Measurements from ENCODE around the gene ZMYM3. TPM values are rescaled to one million over a fixed set of nuclear protein-coding genes. Genes with fewer than 3 reads are reported as not detected.
"Not testable (repeated sequence)": the region's sequence is repeated elsewhere in the genome, so short reads cannot be mapped to it uniquely, and the experiment has no call there.

ZMYM3 gene
- total RNA-seq: 10 to 100 TPM; 16.5 to 16.7 TPM
- 7.4 TPM for polyA plus RNA-seq

GRCh38 chrX:71254092-71254963 is at the start of gene ZMYM3:
Gene ZMYM3, minus strand, starts transcription at chrX:71254140. Its CDS starts 885 bp downstream, at chrX:71253255.
- H3K27ac Mint-ChIP-seq: peak within 1 kb of the TSS; percentile 79 to 100 (median 94)
- CTCF ChIA-PET: interaction anchor here (1.1 to 1.5 kb wide), 4 partner anchors 29 to 112 kb away, joined by 3 to 11 read pairs (median 6); partner anchors contain the start of genes NONO and TAF1
- Histone ChIP-seq H3K27ac (ENCODE audit: low read depth, low read length) (peak within 1 kb of the TSS; percentile 76), H3K36me3 (ENCODE audit: insufficient read depth, low read length) (no peaks in the 10 kb centered on the region), H3K9me3 (ENCODE audit: low read length) (no peaks in the 10 kb centered on the region), H3K27me3 (ENCODE audit: insufficient read depth, low read length, poor library complexity, severe bottlenecking) (no peaks in the 10 kb centered on the region), H3K4me1 (ENCODE audit: insufficient read depth, low read length) (peaks cover 28% of the 10 kb centered on the region), H3K4me3 (ENCODE audit: low read length) (peak within 1 kb of the TSS; percentile 81)
- peaks cover 0 to 22% (median 0%) of the 10 kb centered on the region in 3 donors for H3K36me3 Mint-ChIP-seq
- peaks cover 0 to 8% of the 10 kb centered on the region in 2 donors for H3K27me3 Mint-ChIP-seq
- peak within 1 kb of the TSS; percentile 84 to 96 (median 90) for H3K4me3 Mint-ChIP-seq
- POLR2A ChIA-PET: interaction anchor here (0.7 to 2.9 kb wide), 7 partner anchors 15 to 254 kb away, joined by 3 to 32 read pairs (median 4); partner anchors contain the start of genes NONO and TAF1
- H3K4me1 Mint-ChIP-seq: peaks cover 15 to 32% (median 17%) of the 10 kb centered on the region in 3 donors
- H3K9me3 Mint-ChIP-seq: no peaks in the 10 kb centered on the region
- DNase-seq: peak; percentile 73 to 90 (median 79)

DNA sequence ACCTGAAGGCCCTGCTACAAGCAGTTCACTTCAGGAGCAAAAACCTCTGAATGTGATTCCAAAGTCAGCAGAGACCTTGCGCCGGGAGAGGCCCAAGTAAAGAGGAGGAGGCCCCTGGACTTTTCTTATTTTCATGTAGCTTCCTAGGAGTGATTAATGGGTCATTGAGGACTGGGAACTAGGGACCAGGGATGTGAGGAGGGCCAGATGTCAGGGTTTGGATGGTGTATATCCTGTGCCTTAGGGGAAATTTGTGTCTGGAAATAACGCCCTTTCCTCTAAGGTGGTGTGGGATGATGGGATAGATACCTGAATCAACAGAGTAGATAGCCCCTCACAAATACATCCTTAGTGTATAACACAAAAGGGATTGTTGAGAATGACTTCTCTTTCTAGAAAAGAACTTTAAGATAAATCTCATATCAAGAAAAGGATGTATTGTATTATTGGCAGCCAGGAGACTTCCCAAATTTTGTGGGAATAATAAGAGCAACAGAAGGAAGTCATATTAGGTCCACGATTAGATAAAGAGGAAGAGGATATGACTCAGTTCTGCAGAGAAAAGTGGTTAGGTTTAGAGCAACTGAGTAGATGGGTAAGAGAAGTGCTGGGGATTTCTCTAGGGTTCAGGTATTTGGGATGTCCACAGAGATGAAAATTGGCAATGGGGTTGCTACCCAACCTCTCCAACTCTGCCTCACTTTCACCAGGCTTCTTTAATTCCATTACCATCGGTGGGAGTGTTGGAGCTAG is 48.7 kb upstream of the ZMYM3 start:
- peaks cover 2 to 46% (median 4%) of the 10 kb centered on the region in 3 donors for H3K36me3 Mint-ChIP-seq
- POLR2A ChIA-PET: interaction anchor here (0.6 kb wide), 1 partner anchor 63 kb away, joined by 3 read pairs; no protein-coding TSS in a partner anchor
- no peak for DNase-seq
- H3K27me3 Mint-ChIP-seq: peaks cover 0 to 10% of the 10 kb centered on the region in 2 donors
- no peak overlapping the region for H3K4me3 Mint-ChIP-seq
- peak overlapping the region in 4 of 8 donors; percentile 13 to 61 (median 48) for H3K27ac Mint-ChIP-seq
- H3K9me3 Mint-ChIP-seq: no peaks in the 10 kb centered on the region
- Histone ChIP-seq H3K9me3 (ENCODE audit: low read length) (no peaks in the 10 kb centered on the region), H3K4me3 (ENCODE audit: low read length) (no peak overlapping the region), H3K27me3 (ENCODE audit: insufficient read depth, low read length, poor library complexity, severe bottlenecking) (no peaks in the 10 kb centered on the region), H3K27ac (ENCODE audit: low read depth, low read length) (no peak overlapping the region), H3K36me3 (ENCODE audit: insufficient read depth, low read length) (peaks cover 5% of the 10 kb centered on the region), H3K4me1 (ENCODE audit: insufficient read depth, low read length) (no peaks in the 10 kb centered on the region)
- H3K4me1 Mint-ChIP-seq: peaks cover 0 to 6% (median 6%) of the 10 kb centered on the region in 3 donors
- CTCF ChIA-PET: no interaction called here

GRCh38 chrX:71301195-71301924 is 47.4 kb upstream of the ZMYM3 start, which contains the start of gene ITGB1BP2:
Gene ITGB1BP2, plus strand, starts transcription at chrX:71301750. Its CDS starts 57 bp downstream, at chrX:71301807.
- ChIA-PET POLR2A (interaction anchor here (0.6 to 0.7 kb wide), 2 partner anchors 65 to 78 kb away, joined by 4 read pairs; no protein-coding TSS in a partner anchor), CTCF (no interaction called here)
- Mint-ChIP-seq H3K36me3 (peaks cover 2 to 59% (median 7%) of the 10 kb centered on the region in 3 donors), H3K4me3 (no peak within 1 kb of the TSS), H3K4me1 (peaks cover 0 to 6% (median 6%) of the 10 kb centered on the region in 3 donors), H3K27ac (peak within 1 kb of the TSS in 5 of 8 donors; percentile 13 to 80 (median 48)), H3K9me3 (no peaks in the 10 kb centered on the region), H3K27me3 (peaks cover 0 to 10% of the 10 kb centered on the region in 2 donors)
- H3K4me3 ChIP-seq (ENCODE audit: low read length): no peak within 1 kb of the TSS
- H3K9me3 ChIP-seq (ENCODE audit: low read length): no peaks in the 10 kb centered on the region
- no peaks in the 10 kb centered on the region for H3K4me1 ChIP-seq (ENCODE audit: insufficient read depth, low read length)
- no peak for DNase-seq
- no peak within 1 kb of the TSS for H3K27ac ChIP-seq (ENCODE audit: low read depth, low read length)
- no peaks in the 10 kb centered on the region for H3K27me3 ChIP-seq (ENCODE audit: insufficient read depth, low read length, poor library complexity, severe bottlenecking)
- H3K36me3 ChIP-seq (ENCODE audit: insufficient read depth, low read length): peaks cover 17% of the 10 kb centered on the region

GRCh38 chrX:71300495-71300894 is 46.6 kb upstream of the ZMYM3 start:
- H3K27me3 ChIP-seq (ENCODE audit: insufficient read depth, low read length, poor library complexity, severe bottlenecking); H3K4me1 Mint-ChIP-seq; H3K4me1 ChIP-seq (ENCODE audit: insufficient read depth, low read length); DNase-seq; CTCF ChIA-PET; H3K27ac ChIP-seq (ENCODE audit: low read depth, low read length); H3K4me3 ChIP-seq (ENCODE audit: low read length); H3K4me3 Mint-ChIP-seq; H3K9me3 Mint-ChIP-seq; H3K27me3 Mint-ChIP-seq; POLR2A ChIA-PET; H3K9me3 ChIP-seq (ENCODE audit: low read length): not testable (repeated sequence)
- H3K36me3 Mint-ChIP-seq: peaks cover 2 to 64% (median 7%) of the 10 kb centered on the region in 3 donors
- peak overlapping the region in 1 of 8 donors; percentile 43 for H3K27ac Mint-ChIP-seq
- peaks cover 26% of the 10 kb centered on the region for H3K36me3 ChIP-seq (ENCODE audit: insufficient read depth, low read length)

DNA sequence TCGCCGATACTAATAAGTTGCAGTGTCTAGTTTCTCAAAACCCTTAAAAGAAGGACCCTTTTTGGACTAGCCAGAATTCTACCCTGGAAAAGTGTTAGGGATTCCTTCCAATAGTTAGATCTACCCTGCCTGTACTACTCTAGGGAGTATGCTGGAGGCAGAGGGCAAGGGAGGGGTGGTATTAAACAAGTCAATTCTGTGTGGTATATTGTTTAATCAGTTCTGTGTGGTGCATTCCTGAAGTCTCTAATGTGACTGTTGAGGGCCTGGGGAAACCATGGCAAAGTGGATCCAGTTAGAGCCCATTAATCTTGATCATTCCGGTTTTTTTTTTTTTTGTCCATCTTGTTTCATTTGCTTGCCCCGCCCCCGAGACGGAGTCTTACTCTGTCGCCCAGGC is 46.1 kb upstream of the ZMYM3 start:
- H3K36me3 Mint-ChIP-seq: peaks cover 2 to 62% (median 7%) of the 10 kb centered on the region in 3 donors
- H3K27me3 ChIP-seq (ENCODE audit: insufficient read depth, low read length, poor library complexity, severe bottlenecking); H3K4me3 ChIP-seq (ENCODE audit: low read length); H3K9me3 ChIP-seq (ENCODE audit: low read length); H3K4me1 Mint-ChIP-seq; H3K27ac ChIP-seq (ENCODE audit: low read depth, low read length); H3K27ac Mint-ChIP-seq; H3K9me3 Mint-ChIP-seq; H3K27me3 Mint-ChIP-seq; POLR2A ChIA-PET; DNase-seq; CTCF ChIA-PET; H3K4me1 ChIP-seq (ENCODE audit: insufficient read depth, low read length); H3K4me3 Mint-ChIP-seq: not testable (repeated sequence)
- H3K36me3 ChIP-seq (ENCODE audit: insufficient read depth, low read length): peaks cover 26% of the 10 kb centered on the region

DNA sequence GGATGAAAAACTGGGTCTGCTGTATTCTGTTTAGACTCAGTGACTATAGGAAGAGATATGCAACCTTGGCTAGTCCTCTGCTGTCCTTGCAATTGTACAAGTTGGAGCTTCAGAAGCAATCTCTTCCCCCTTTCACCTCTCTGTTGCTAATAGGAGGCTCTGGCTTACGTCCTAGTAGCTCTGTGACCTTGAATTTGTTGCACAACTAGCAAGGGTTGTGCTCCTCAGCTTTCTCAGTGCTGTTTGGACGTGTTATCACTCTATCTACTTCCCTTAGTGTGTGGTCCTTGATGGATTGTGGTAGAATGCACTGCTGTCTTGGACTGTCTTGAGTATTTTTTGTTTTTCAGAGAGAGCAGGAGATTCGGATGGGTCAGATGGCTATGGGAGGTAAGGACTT is 44.2 kb upstream of the ZMYM3 start:
- no peak overlapping the region for H3K27ac ChIP-seq (ENCODE audit: low read depth, low read length)
- no peaks in the 10 kb centered on the region for H3K4me1 ChIP-seq (ENCODE audit: insufficient read depth, low read length)
- no peaks in the 10 kb centered on the region for H3K9me3 Mint-ChIP-seq
- H3K4me3 Mint-ChIP-seq: no peak overlapping the region
- no peaks in the 10 kb centered on the region for H3K27me3 ChIP-seq (ENCODE audit: insufficient read depth, low read length, poor library complexity, severe bottlenecking)
- no peak for DNase-seq
- no peak overlapping the region for H3K4me3 ChIP-seq (ENCODE audit: low read length)
- no peaks in the 10 kb centered on the region for H3K9me3 ChIP-seq (ENCODE audit: low read length)
- peak overlapping the region in 1 of 8 donors; percentile 58 for H3K27ac Mint-ChIP-seq
- ChIA-PET POLR2A (interaction anchor here (0.6 kb wide), 1 partner anchor 100 kb away, joined by 4 read pairs; no protein-coding TSS in a partner anchor), CTCF (no interaction called here)
- H3K4me1 Mint-ChIP-seq: peaks cover 0 to 6% (median 6%) of the 10 kb centered on the region in 3 donors
- peaks cover 0 to 10% of the 10 kb centered on the region in 2 donors for H3K27me3 Mint-ChIP-seq
- H3K36me3 Mint-ChIP-seq: peaks cover 2 to 66% (median 7%) of the 10 kb centered on the region in 3 donors
- peaks cover 36% of the 10 kb centered on the region for H3K36me3 ChIP-seq (ENCODE audit: insufficient read depth, low read length)

DNA sequence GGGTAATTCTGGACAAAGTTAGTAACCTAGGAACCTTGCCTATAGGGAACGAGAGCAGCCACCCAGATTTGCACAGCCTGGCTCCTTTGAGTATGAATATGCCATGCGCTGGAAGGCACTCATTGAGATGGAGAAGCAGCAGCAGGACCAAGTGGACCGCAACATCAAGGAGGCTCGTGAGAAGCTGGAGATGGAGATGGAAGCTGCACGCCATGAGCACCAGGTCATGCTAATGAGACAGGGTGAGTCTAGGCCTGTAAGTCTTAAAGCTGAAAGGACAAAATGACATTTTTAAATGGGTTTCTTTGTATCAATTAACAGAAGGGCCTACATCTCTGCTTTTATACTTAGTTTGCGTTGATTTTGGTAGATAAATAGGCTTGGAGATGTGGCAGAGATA is 42.9 kb upstream of the ZMYM3 start:
- POLR2A ChIA-PET: no interaction called here
- H3K27ac ChIP-seq (ENCODE audit: low read depth, low read length): no peak overlapping the region
- Mint-ChIP-seq H3K27me3 (peaks cover 0 to 10% of the 10 kb centered on the region in 2 donors), H3K4me1 (no peaks in the 10 kb centered on the region), H3K4me3 (no peak overlapping the region), H3K27ac (peak overlapping the region in 1 of 8 donors; percentile 48), H3K36me3 (peaks cover 2 to 75% (median 7%) of the 10 kb centered on the region in 3 donors), H3K9me3 (no peaks in the 10 kb centered on the region)
- no peaks in the 10 kb centered on the region for H3K27me3 ChIP-seq (ENCODE audit: insufficient read depth, low read length, poor library complexity, severe bottlenecking)
- CTCF ChIA-PET: no interaction called here
- no peak for DNase-seq
- H3K4me3 ChIP-seq (ENCODE audit: low read length): no peak overlapping the region
- peaks cover 40% of the 10 kb centered on the region for H3K36me3 ChIP-seq (ENCODE audit: insufficient read depth, low read length)
- no peaks in the 10 kb centered on the region for H3K4me1 ChIP-seq (ENCODE audit: insufficient read depth, low read length)
- no peaks in the 10 kb centered on the region for H3K9me3 ChIP-seq (ENCODE audit: low read length)
